K562 (cell line): ENCODE data around the gene ZC3H12A. TPM values are rescaled to one million over a fixed set of nuclear protein-coding genes. Genes with fewer than 3 reads are reported as not detected.

Experiments used
- C11orf30 ChIP-seq: fragments of 450-650 bp; IDR thresholded peaks from 2 replicates; pipeline ENCODE4 v1.6.1; 2016; ENCODE audit warnings: low read depth, mild to moderate bottlenecking
- CBFA2T3 ChIP-seq: fragments of 450-650 bp; IDR thresholded peaks from 2 replicates; pipeline ENCODE4 v1.6.1; 2017
- CHD1 ChIP-seq: fragments of 200-600 bp; sonication (generic); IDR thresholded peaks from one replicate; pipeline ENCODE4 v1.6.1; 2012; ENCODE audit warnings: mild to moderate bottlenecking, moderate library complexity, low read length, inconsistent platforms
- COPS2 ChIP-seq: fragments of 450-650 bp; conservative IDR thresholded peaks from 2 replicates; pipeline ENCODE4 v1.6.1; 2016; ENCODE audit warnings: mild to moderate bottlenecking, moderate library complexity
- EWSR1 ChIP-seq: fragments of 450-650 bp; IDR thresholded peaks from 2 replicates; pipeline ENCODE4 v1.6.1; 2018; ENCODE audit warnings: borderline replicate concordance, mild to moderate bottlenecking, low read depth, moderate library complexity; ENCODE audit not compliant: partially characterized antibody
- FOS ChIP-seq: IDR thresholded peaks from 3 replicates; pipeline ENCODE4 v1.6.1; 2011; ENCODE audit not compliant: insufficient read length; ENCODE audit errors: extremely low read depth
- GABPB2 ChIP-seq: fragments of 250-450 bp; sonication (Bioruptor Pico); conservative IDR thresholded peaks from 2 replicates; pipeline ENCODE4 v1.5.1; 2021; ENCODE audit warnings: mild to moderate bottlenecking
- HDAC2 ChIP-seq: fragments of 450-650 bp; IDR thresholded peaks from 2 replicates; pipeline ENCODE4 v1.6.1; 2016; ENCODE audit warnings: mild to moderate bottlenecking
- HNRNPLL ChIP-seq: fragments of 200-400 bp; formaldehyde crosslinking; IDR thresholded peaks from 2 replicates; pipeline ENCODE4 v1.6.1; 2017; ENCODE audit warnings: low read length, low read depth, mild to moderate bottlenecking; ENCODE audit not compliant: poor library complexity, severe bottlenecking
- HNRNPUL1 ChIP-seq: fragments of 200-400 bp; formaldehyde crosslinking; IDR thresholded peaks from 2 replicates; pipeline ENCODE4 v1.6.1; 2017; ENCODE audit warnings: low read length
- KDM5B ChIP-seq: fragments of 200-600 bp; sonication (generic); IDR thresholded peaks from 2 replicates; pipeline ENCODE4 v1.6.1; 2012; ENCODE audit warnings: low read depth, mild to moderate bottlenecking, moderate library complexity, low read length, control low read depth, inconsistent platforms; ENCODE audit not compliant: insufficient replicate concordance
- LCOR ChIP-seq: sonication (generic); formaldehyde crosslinking; IDR thresholded peaks from 2 replicates; pipeline ENCODE4 v1.8.0; 2022; ENCODE audit warnings: mild to moderate bottlenecking, missing genetic modification reagents
- MAX ChIP-seq: sonication (generic); formaldehyde crosslinking; IDR thresholded peaks from 2 replicates; pipeline ENCODE4 v1.9.0; 2022; ENCODE audit warnings: mild to moderate bottlenecking, missing genetic modification reagents
- MTA3 ChIP-seq: fragments of 450-650 bp; formaldehyde crosslinking; IDR thresholded peaks from 2 replicates; pipeline ENCODE4 v1.6.1; 2017; ENCODE audit warnings: mild to moderate bottlenecking, borderline replicate concordance
- NELFE ChIP-seq: IDR thresholded peaks from 2 replicates; pipeline ENCODE4 v1.6.1; 2011; ENCODE audit warnings: mild to moderate bottlenecking; ENCODE audit not compliant: insufficient read depth, insufficient read length
- NFE2 ChIP-seq: IDR thresholded peaks from 2 replicates; pipeline ENCODE4 v1.6.1; 2014; ENCODE audit warnings: antibody characterized with exemption, low read depth
- NFRKB ChIP-seq: fragments of 450-650 bp; IDR thresholded peaks from 2 replicates; pipeline ENCODE4 v1.6.1; 2016; ENCODE audit warnings: low read depth
- NR2C2 ChIP-seq, 2 experiments: fragments of 200-800 bp in 1 of 2; sonication (Bioruptor generic) in 1 of 2; sonication (generic) in 1 of 2; formaldehyde crosslinking in 1 of 2; IDR thresholded peaks; 2 replicates each; pipeline versions ENCODE4 v1.6.1 to v1.8.0; 2016 to 2022; ENCODE audit warnings: mild to moderate bottlenecking in 1 of 2, missing compliant biosample characterization in 1 of 2, missing genetic modification characterization in 1 of 2, missing genetic modification reagents in 1 of 2
- POLR2G ChIP-seq: fragments of 200-400 bp; formaldehyde crosslinking; IDR thresholded peaks from 2 replicates; pipeline ENCODE4 v1.6.1; 2017; ENCODE audit warnings: low read depth, mild to moderate bottlenecking, antibody characterized with exemption, low read length, moderate library complexity
- PRMT5 ChIP-seq: sonication (generic); formaldehyde crosslinking; IDR thresholded peaks from 2 replicates; pipeline ENCODE4 v1.5.0; 2020; ENCODE audit warnings: missing genetic modification reagents
- SLC30A9 ChIP-seq: fragments of 250-450 bp; sonication (Bioruptor Pico); IDR thresholded peaks from 2 replicates; pipeline ENCODE4 v1.8.0; 2022; ENCODE audit warnings: mild to moderate bottlenecking, moderate library complexity
- SPI1 ChIP-seq: IDR thresholded peaks from 2 replicates; pipeline ENCODE4 v1.6.1; 2011; ENCODE audit warnings: low read depth, low read length, control low read depth, borderline replicate concordance
- TCF15 ChIP-seq: fragments of 250-450 bp; sonication (Bioruptor Pico); IDR thresholded peaks from 2 replicates; pipeline ENCODE4 v1.8.0; 2022; ENCODE audit warnings: moderate library complexity, mild to moderate bottlenecking, inconsistent platforms
- TRIM24 ChIP-seq, 2 experiments: fragments of 450-650 bp; IDR thresholded peaks; 2 replicates each; pipeline ENCODE4 v1.6.1; 2016
- XRCC3 ChIP-seq: fragments of 450-650 bp; IDR thresholded peaks from 2 replicates; pipeline ENCODE4 v1.6.1; 2017; ENCODE audit warnings: mild to moderate bottlenecking, moderate library complexity
- XRCC4 ChIP-seq: IDR thresholded peaks from one replicate; pipeline ENCODE4 v1.6.1; 2011; ENCODE audit not compliant: insufficient read depth, insufficient read length; ENCODE audit errors: extremely low read depth
- ZC3H4 ChIP-seq: sonication (generic); formaldehyde crosslinking; IDR thresholded peaks from 2 replicates; pipeline ENCODE4 v1.9.0; 2021; ENCODE audit warnings: missing genetic modification reagents, borderline replicate concordance
- ZNF445 ChIP-seq: fragments of 250-450 bp; sonication (Bioruptor Pico); IDR thresholded peaks from 2 replicates; pipeline ENCODE4 v1.4.0; 2020; ENCODE audit warnings: low read depth, mild to moderate bottlenecking, moderate library complexity
- ZZZ3 ChIP-seq: fragments of 450-650 bp; IDR thresholded peaks from 2 replicates; pipeline ENCODE4 v1.6.1; 2016; ENCODE audit warnings: antibody characterized with exemption, mild to moderate bottlenecking, moderate library complexity
- polyA plus RNA-seq, 8 experiments: library from polyadenylated mRNA; depleted of rRNA in 4 of 8; stranded (reverse) in 5 of 8; unstranded in 3 of 8; fragments of >200 nt; fragmentation: Nextera tagmentation in 2 of 8; fragmentation: Illumina TruSeq in 1 of 8; extraction: Ambion mirVana in 2 of 8; extraction: Trizol in 1 of 8; gene quantifications; 2 replicates each; pipeline versions ENCODE4 v1.2.1 to v1.2.3, GENCODE V29; 2011 to 2014; ENCODE audit warnings: inconsistent platforms in 1 of 8, missing spikeins in 1 of 8
- total RNA-seq, 7 experiments: library from RNA; depleted of rRNA in 6 of 7; stranded (reverse); fragments of >200 nt in 6 of 7; fragmentation: Illumina TruSeq in 2 of 7; extraction: Trizol in 2 of 7; gene quantifications; 2 replicates each; pipeline versions ENCODE4 v1.2.1 to v1.2.3, GENCODE V29; 2011 to 2021; ENCODE audit warnings: low replicate concordance in 1 of 7
- TF ChIP-seq, protein P1 (sequence below): IDR thresholded peaks from 2 replicates; pipeline ENCODE4 v1.6.1; 2011; ENCODE audit warnings: borderline replicate concordance, low read depth, mild to moderate bottlenecking, moderate library complexity, low read length; ENCODE audit not compliant: insufficient read depth, poor library complexity, severe bottlenecking

Gene ZC3H12A
- total and polyA plus RNA-seq, 9 of the 15 experiments (the other 6 are each of a cell fraction or from before 2014, with no cell fraction given) = 0.14 to 9.4 (median 6.7) TPM

DNA sequence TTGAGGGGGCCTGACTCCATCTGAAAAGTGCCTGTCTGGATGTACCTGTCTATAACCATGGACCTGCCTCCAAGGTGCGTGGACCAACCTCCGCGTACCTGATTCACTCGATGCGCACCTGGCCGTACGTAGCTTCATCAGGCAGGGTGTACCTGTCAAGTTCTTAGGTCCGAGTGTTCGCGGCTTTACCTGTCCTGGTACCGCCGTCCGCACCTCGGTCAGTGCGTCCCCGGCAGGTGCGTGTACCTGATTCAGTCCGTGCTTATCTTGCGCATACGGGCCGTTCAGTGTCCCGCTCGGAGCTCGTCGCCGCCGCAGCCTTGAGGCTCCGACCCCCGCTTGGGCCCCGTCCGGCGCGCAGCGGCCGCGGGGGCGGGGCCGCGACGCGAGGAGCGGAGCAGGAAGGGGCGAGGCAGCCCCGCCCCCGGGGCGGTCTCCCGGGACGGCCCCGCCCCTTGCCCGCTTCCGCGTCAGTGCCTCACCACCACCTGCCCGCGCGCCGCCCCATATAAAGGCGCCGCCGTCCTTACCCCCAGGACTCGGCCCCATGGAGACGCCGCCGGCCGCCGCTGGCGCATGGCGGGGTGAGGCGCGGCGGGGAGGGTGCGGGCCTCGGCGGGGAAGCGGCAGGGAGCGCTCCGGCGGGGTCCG lies at the start of gene ZC3H12A (continued):
- TF ChIP-seq NR2C2 (CRISPR knock-in tag; IDR thresholded peaks at IDR 0.05) = no peak
- no peak for TF ChIP-seq NR2C2 (tag; IDR thresholded peaks at IDR 0.05)
- no peak for TF ChIP-seq GABPB2 (CRISPR knock-in tag)
- peak; percentile 41 for TF ChIP-seq MAX (CRISPR knock-in tag)
- TF ChIP-seq HNRNPLL = peak; percentile 85
- no peak for TF ChIP-seq ZZZ3
- no peak for TF ChIP-seq CHD1
- TF ChIP-seq, protein P1, sequence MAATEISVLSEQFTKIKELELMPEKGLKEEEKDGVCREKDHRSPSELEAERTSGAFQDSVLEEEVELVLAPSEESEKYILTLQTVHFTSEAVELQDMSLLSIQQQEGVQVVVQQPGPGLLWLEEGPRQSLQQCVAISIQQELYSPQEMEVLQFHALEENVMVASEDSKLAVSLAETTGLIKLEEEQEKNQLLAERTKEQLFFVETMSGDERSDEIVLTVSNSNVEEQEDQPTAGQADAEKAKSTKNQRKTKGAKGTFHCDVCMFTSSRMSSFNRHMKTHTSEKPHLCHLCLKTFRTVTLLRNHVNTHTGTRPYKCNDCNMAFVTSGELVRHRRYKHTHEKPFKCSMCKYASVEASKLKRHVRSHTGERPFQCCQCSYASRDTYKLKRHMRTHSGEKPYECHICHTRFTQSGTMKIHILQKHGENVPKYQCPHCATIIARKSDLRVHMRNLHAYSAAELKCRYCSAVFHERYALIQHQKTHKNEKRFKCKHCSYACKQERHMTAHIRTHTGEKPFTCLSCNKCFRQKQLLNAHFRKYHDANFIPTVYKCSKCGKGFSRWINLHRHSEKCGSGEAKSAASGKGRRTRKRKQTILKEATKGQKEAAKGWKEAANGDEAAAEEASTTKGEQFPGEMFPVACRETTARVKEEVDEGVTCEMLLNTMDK = no peak
- TF ChIP-seq C11orf30 = no peak
- no peak for TF ChIP-seq TRIM24 (IDR thresholded peaks at IDR 0.05)
- no peak for TF ChIP-seq SLC30A9 (CRISPR knock-in tag)
- peak; percentile 98 for TF ChIP-seq MTA3
- TF ChIP-seq EWSR1 = no peak
- TF ChIP-seq COPS2 = no peak
- peak; percentile 98 for TF ChIP-seq KDM5B
- TF ChIP-seq NFRKB = no peak
- no peak for TF ChIP-seq NELFE
- TF ChIP-seq CBFA2T3 = peak; percentile 25; the same call in 1 of the 2 replicates
- no peak for TF ChIP-seq XRCC4
- TF ChIP-seq NFE2 = no peak
- TF ChIP-seq XRCC3 = no peak
- no peak for TF ChIP-seq FOS
- TF ChIP-seq PRMT5 (CRISPR knock-in tag) = no peak
- TF ChIP-seq LCOR = no peak
- TF ChIP-seq SPI1 = no peak
- no peak for TF ChIP-seq HDAC2
- peak; percentile 100 for TF ChIP-seq POLR2G
- no peak for TF ChIP-seq HNRNPUL1
- no peak for TF ChIP-seq ZNF445 (CRISPR knock-in tag)
- no peak for TF ChIP-seq TCF15
- no peak; the same call in 1 of the 2 replicates for TF ChIP-seq ZC3H4
